NCI-H2227 treated with DMSO at 0.1 percent for 48 hours (cell line): Measurements from ENCODE around the gene ZG16.
"Not testable (repeated sequence)": the region's sequence is repeated elsewhere in the genome, so short reads cannot be mapped to it uniquely, and the experiment has no call there.

ENCODE experiments used
- DNase-seq: peaks from one replicate; lab custom pipeline; 2025; lab: John Stamatoyannopoulos, UW

ZG16 gene

GRCh38 chr16:29748760-29749149, 29.3 kb upstream of the ZG16 start:
- DNase-seq: not testable (repeated sequence)

GRCh38 chr16:29753516-29753915, 24.5 kb upstream of the ZG16 start:
- no peak for DNase-seq

GRCh38 chr16:29756654-29757053, 21.4 kb upstream of the ZG16 start:
- no peak for DNase-seq

- DNase-seq: not testable (repeated sequence)
Measured at GRCh38 chr16:29757086-29757485, 21.0 kb upstream of the ZG16 start.

- DNase-seq: no peak
Measured at GRCh38 chr16:29757950-29758466, 20.0 kb upstream of the ZG16 start.

GRCh38 chr16:29760567-29761279, 17.3 kb upstream of the ZG16 start:
- no peak for DNase-seq

- not testable (repeated sequence) for DNase-seq
Measured at GRCh38 chr16:29761280-29761651, 16.8 kb upstream of the ZG16 start.

- DNase-seq: no peak
Measured at GRCh38 chr16:29761882-29762281, 16.2 kb upstream of the ZG16 start.

GRCh38 chr16:29763326-29763725, 14.7 kb upstream of the ZG16 start:
- no peak for DNase-seq

GRCh38 chr16:29765167-29766032, 12.7 kb upstream of the ZG16 start:
- no peak for DNase-seq

- no peak for DNase-seq
Measured at GRCh38 chr16:29766571-29766970, 11.5 kb upstream of the ZG16 start.

- no peak for DNase-seq
Measured at GRCh38 chr16:29767062-29767461, 11.0 kb upstream of the ZG16 start.

GRCh38 chr16:29769507-29769906, 8.5 kb upstream of the ZG16 start:
- no peak for DNase-seq

GRCh38 chr16:29770250-29770929, 7.7 kb upstream of the ZG16 start:
- DNase-seq: no peak

- DNase-seq: not testable (repeated sequence)
Measured at GRCh38 chr16:29772330-29772729, 5.7 kb upstream of the ZG16 start.

- DNase-seq: no peak
Measured at GRCh38 chr16:29774730-29775129, 3.3 kb upstream of the ZG16 start.

- DNase-seq: no peak
Measured at GRCh38 chr16:29775742-29776408, 2.2 kb upstream of the ZG16 start.

GRCh38 chr16:29779474-29779873, 1.4 kb downstream of the ZG16 start:
- DNase-seq: no peak

- DNase-seq: not testable (repeated sequence)
Measured at GRCh38 chr16:29783094-29783953, 5.3 kb downstream of the ZG16 start.

- DNase-seq: no peak
Measured at GRCh38 chr16:29784157-29784556, 6.1 kb downstream of the ZG16 start.

GRCh38 chr16:29784901-29785500, 6.9 kb downstream of the ZG16 start:
- DNase-seq: no peak
